GF-D8 (cell line): ENCODE measurements around the gene SP110.
"Not testable (repeated sequence)": the region's sequence is repeated elsewhere in the genome, so short reads cannot be mapped to it uniquely, and the experiment has no call there.

Experiments used
- DNase-seq: peaks from one replicate; lab custom pipeline; 2025; lab: John Stamatoyannopoulos, UW

SP110 gene

DNA sequence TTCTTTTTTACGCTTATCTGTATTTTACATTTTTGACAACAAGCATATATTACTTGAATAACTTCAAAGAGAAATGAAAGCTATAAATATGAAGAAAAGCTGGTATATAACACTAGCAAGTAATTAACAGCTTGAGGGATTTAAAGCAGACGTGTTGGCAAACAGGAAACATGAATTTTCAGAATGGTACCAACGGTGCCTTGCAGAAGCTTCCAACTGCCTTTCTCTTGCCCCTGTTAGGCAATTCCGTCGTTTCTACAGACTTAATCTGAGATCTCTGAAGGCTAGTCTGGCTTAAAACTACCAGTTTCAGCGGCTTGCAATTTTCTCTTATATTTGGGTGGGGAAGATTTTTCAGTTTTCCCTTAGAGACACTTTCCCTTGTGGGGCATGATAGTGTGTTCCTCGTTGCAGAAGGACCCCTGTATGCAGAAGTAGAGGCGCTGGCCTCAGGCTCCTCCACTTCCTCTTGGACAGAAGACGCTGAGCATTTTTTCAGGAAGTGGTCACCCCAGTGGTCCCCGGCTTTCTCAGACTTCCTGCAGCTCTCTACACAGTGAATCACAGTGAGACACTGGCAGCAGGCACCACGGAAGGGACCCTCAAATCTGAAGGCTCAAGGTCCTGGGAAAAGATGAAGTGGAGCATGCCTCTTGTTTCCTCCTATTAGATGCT, 94.9 kb downstream of the SP110 start:
- DNase-seq = peak; percentile 92

DNA sequence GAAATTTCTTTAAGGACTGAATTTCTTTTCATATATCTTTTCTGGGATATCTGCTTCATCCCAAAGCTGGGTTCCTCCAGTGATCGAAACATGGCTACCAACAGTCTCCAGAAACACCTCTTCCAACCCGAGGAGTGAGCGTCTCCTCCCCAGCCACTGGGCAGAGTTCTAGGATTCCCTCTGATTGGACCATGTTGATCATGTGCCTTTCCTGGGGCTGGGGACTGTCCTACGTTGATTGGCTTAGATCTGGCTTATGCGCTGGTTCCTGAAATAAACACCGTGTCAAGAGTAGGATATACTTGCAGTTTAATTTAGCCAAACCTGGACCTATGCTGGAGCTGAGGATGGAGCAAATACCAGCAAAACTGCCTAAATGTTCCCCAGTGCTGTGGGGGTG, 95.5 kb downstream of the SP110 start:
- peak; percentile 91 for DNase-seq

DNA sequence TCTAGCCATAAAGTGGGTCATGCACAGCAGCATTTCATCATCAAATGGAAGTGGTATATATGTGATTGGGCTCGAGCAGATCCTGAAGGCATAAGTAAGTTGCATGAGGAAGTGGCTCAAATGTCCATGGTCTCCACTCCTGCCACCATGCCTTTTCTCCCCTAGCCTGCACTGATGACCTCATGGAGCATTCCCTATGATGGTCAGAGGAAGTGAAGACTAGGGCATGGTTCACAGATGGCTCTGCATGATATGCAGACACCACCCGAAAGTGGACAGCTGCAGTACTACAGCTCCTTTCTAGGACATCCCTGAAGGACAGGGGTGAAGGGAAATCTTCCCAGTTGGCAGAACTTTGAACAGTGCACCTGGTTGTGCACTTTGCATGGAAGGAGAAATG, 99.4 kb downstream of the SP110 start:
- not testable (repeated sequence) for DNase-seq

DNA sequence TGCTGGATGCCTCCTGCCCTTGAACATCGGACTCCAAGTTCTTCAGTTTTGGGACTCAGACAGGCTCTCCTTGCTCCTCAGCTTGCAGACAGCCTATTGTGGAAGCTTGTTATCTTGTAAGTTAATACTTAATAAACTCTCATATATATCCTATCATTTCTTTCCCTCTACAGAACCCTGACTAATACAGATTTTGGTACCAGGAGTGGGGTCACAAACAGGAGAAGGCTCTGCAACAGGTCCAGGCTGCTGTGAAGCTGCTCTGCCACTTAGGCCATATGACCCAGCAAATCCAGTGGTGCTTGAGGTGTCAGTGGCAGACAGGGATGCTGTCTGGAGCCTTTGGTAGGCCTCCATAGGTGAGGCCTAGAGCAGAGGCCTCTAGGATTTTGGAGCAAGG, 100.0 kb downstream of the SP110 start:
- not testable (repeated sequence) for DNase-seq
